GM23248 (cell line): ENCODE measurements around the gene SLC12A7.

Experiments used
- EZH2 ChIP-seq: fragments of 200-600 bp; sonication (generic); IDR thresholded peaks from 2 replicates; pipeline ENCODE4 v1.6.1; 2018; ENCODE audit warnings: antibody characterized with exemption, mild to moderate bottlenecking; ENCODE audit not compliant: insufficient read depth, poor library complexity, severe bottlenecking
- EZH2phosphoT487 ChIP-seq: fragments of 200-600 bp; sonication (generic); IDR thresholded peaks from 2 replicates; pipeline ENCODE4 v1.6.1; 2018; ENCODE audit warnings: antibody characterized with exemption, moderate library complexity, mild to moderate bottlenecking, low read depth; ENCODE audit not compliant: insufficient read depth

- no peak for TF ChIP-seq EZH2
- TF ChIP-seq EZH2phosphoT487, result no peak
These were observed 59.0 kb downstream of the SLC12A7 start for GRCh38 chr5:1052641-1053390.
